GM18502 (cell line): ENCODE data around the gene RERE.
"Not testable (repeated sequence)": the region's sequence is repeated elsewhere in the genome, so short reads cannot be mapped to it uniquely, and the experiment has no call there.

ENCODE experiments used
- ATAC-seq: cut with Tn5 transposase; IDR thresholded peaks from one replicate; pipeline ENCODE4 v1.9.1; 2021; ENCODE audit warnings: mild to moderate bottlenecking; ENCODE audit not compliant: unreplicated experiment, poor library complexity

The RERE gene

GRCh38 chr1:8506456-8506855 lies 311.0 kb downstream of the RERE start:
- no peak for ATAC-seq

- no peak for ATAC-seq
Observed at GRCh38 chr1:8503842-8504241, 313.6 kb downstream of the RERE start.

- ATAC-seq, result not testable (repeated sequence)
Observed at GRCh38 chr1:8502949-8503348, 314.5 kb downstream of the RERE start.

GRCh38 chr1:8497210-8497819 lies 320.1 kb downstream of the RERE start:
- ATAC-seq, result no peak

- ATAC-seq, result no peak
Observed at GRCh38 chr1:8496473-8496872, 321.0 kb downstream of the RERE start.

- no peak for ATAC-seq
Observed at GRCh38 chr1:8495928-8496401, 321.5 kb downstream of the RERE start.

GRCh38 chr1:8494681-8495080 lies 322.8 kb downstream of the RERE start:
- no peak for ATAC-seq

- no peak for ATAC-seq
Observed at GRCh38 chr1:8493916-8494540, 323.4 kb downstream of the RERE start.

GRCh38 chr1:8487249-8487648 lies 330.2 kb downstream of the RERE start:
- ATAC-seq, result no peak

GRCh38 chr1:8486047-8486446 lies 331.4 kb downstream of the RERE start:
- no peak for ATAC-seq

GRCh38 chr1:8483586-8483985 lies 333.9 kb downstream of the RERE start:
- no peak for ATAC-seq

GRCh38 chr1:8482979-8483381 lies 334.5 kb downstream of the RERE start:
- no peak for ATAC-seq

GRCh38 chr1:8481650-8482380 lies 335.6 kb downstream of the RERE start:
- ATAC-seq, result no peak

GRCh38 chr1:8478566-8478965 lies 338.9 kb downstream of the RERE start:
- no peak for ATAC-seq

GRCh38 chr1:8477983-8478362 lies 339.5 kb downstream of the RERE start:
- ATAC-seq, result no peak

- peak; percentile 52 for ATAC-seq
Observed at GRCh38 chr1:8477166-8477982, 340.1 kb downstream of the RERE start.

GRCh38 chr1:8476006-8476405 lies 341.4 kb downstream of the RERE start:
- ATAC-seq, result no peak

- ATAC-seq, result no peak
Observed at GRCh38 chr1:8474369-8474768, 343.1 kb downstream of the RERE start.

- no peak for ATAC-seq
Observed at GRCh38 chr1:8473891-8474300, 343.5 kb downstream of the RERE start.

GRCh38 chr1:8473121-8473875 lies 344.1 kb downstream of the RERE start:
- no peak for ATAC-seq
